SK-N-SH treated with all-trans-retinoic acid at 6 μM for 48 hours (cell line): ENCODE data around the gene PRDM7.

Experiments
- ARNTL ChIP-seq: fragments of 450-650 bp; formaldehyde crosslinking; IDR thresholded peaks from 2 replicates; pipeline ENCODE4 v1.5.0; 2020; ENCODE audit warnings: low read depth, mild to moderate bottlenecking, moderate library complexity, borderline replicate concordance
- ESRRG ChIP-seq: fragments of 250-450 bp; sonication (Bioruptor Pico); IDR thresholded peaks from 2 replicates; pipeline ENCODE4 v1.6.1; 2021; ENCODE audit warnings: mild to moderate bottlenecking
- POU6F1 ChIP-seq: fragments of 250-450 bp; sonication (Bioruptor Pico); IDR thresholded peaks from 2 replicates; pipeline ENCODE4 v1.8.0; 2021; ENCODE audit warnings: low read depth, mild to moderate bottlenecking, moderate library complexity, borderline replicate concordance
- RARB ChIP-seq: fragments of 250-450 bp; sonication (Bioruptor Pico); IDR thresholded peaks from 2 replicates; pipeline ENCODE4 v1.8.0; 2021; ENCODE audit warnings: mild to moderate bottlenecking, moderate library complexity
- SNAI2 ChIP-seq: fragments of 250-450 bp; sonication (Bioruptor Pico); IDR thresholded peaks from 2 replicates; pipeline ENCODE4 v1.5.0; 2020; ENCODE audit warnings: mild to moderate bottlenecking, moderate library complexity
- TCF4 ChIP-seq: fragments of 250-450 bp; sonication (Bioruptor Pico); IDR thresholded peaks from 2 replicates; pipeline ENCODE4 v1.8.0; 2021; ENCODE audit warnings: mild to moderate bottlenecking, moderate library complexity, borderline replicate concordance
- TOX ChIP-seq: fragments of 250-450 bp; sonication (Bioruptor Pico); IDR thresholded peaks from 2 replicates; pipeline ENCODE4 v1.8.0; 2021; ENCODE audit warnings: mild to moderate bottlenecking, moderate library complexity, borderline replicate concordance
- ZFP3 ChIP-seq: fragments of 250-450 bp; sonication (Bioruptor Pico); IDR thresholded peaks from 2 replicates; pipeline ENCODE4 v1.5.0; 2020; ENCODE audit warnings: mild to moderate bottlenecking, moderate library complexity
- ZFP30 ChIP-seq: fragments of 450-650 bp; formaldehyde crosslinking; IDR thresholded peaks from 2 replicates; pipeline ENCODE4 v1.5.0; 2022; ENCODE audit warnings: mild to moderate bottlenecking, moderate library complexity
- ZNF565 ChIP-seq: fragments of 450-650 bp; formaldehyde crosslinking; conservative IDR thresholded peaks from 2 replicates; pipeline ENCODE4 v1.5.0; 2020; ENCODE audit warnings: low read depth, mild to moderate bottlenecking, moderate library complexity
- ZNF70 ChIP-seq: fragments of 450-650 bp; formaldehyde crosslinking; IDR thresholded peaks from 2 replicates; pipeline ENCODE4 v1.5.0; 2020; ENCODE audit warnings: mild to moderate bottlenecking, moderate library complexity
- TF ChIP-seq, protein P1 (sequence below): fragments of 250-450 bp; sonication (Bioruptor Pico); IDR thresholded peaks from 2 replicates; pipeline ENCODE4 v1.8.0; 2020; ENCODE audit warnings: mild to moderate bottlenecking, moderate library complexity, borderline replicate concordance
- TF ChIP-seq, protein P2 (sequence below): fragments of 250-450 bp; sonication (Bioruptor Pico); IDR thresholded peaks from 2 replicates; pipeline ENCODE4 v1.5.0; 2020; ENCODE audit warnings: mild to moderate bottlenecking, moderate library complexity

- TF ChIP-seq ZNF70 (CRISPR knock-in tag) (no peak), ARNTL (CRISPR knock-in tag) (no peak), ESRRG (CRISPR knock-in tag) (no peak), SNAI2 (CRISPR knock-in tag) (no peak), ZNF565 (CRISPR knock-in tag) (no peak), ZFP30 (CRISPR knock-in tag) (no peak), RARB (no peak), TCF4 (CRISPR knock-in tag) (no peak), POU6F1 (CRISPR knock-in tag) (no peak), ZFP3 (CRISPR knock-in tag) (no peak), TOX (CRISPR knock-in tag) (no peak)
- TF ChIP-seq, protein P1, sequence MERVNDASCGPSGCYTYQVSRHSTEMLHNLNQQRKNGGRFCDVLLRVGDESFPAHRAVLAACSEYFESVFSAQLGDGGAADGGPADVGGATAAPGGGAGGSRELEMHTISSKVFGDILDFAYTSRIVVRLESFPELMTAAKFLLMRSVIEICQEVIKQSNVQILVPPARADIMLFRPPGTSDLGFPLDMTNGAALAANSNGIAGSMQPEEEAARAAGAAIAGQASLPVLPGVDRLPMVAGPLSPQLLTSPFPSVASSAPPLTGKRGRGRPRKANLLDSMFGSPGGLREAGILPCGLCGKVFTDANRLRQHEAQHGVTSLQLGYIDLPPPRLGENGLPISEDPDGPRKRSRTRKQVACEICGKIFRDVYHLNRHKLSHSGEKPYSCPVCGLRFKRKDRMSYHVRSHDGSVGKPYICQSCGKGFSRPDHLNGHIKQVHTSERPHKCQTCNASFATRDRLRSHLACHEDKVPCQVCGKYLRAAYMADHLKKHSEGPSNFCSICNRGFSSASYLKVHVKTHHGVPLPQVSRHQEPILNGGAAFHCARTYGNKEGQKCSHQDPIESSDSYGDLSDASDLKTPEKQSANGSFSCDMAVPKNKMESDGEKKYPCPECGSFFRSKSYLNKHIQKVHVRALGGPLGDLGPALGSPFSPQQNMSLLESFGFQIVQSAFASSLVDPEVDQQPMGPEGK (CRISPR knock-in tag), result no peak
- TF ChIP-seq, protein P2, sequence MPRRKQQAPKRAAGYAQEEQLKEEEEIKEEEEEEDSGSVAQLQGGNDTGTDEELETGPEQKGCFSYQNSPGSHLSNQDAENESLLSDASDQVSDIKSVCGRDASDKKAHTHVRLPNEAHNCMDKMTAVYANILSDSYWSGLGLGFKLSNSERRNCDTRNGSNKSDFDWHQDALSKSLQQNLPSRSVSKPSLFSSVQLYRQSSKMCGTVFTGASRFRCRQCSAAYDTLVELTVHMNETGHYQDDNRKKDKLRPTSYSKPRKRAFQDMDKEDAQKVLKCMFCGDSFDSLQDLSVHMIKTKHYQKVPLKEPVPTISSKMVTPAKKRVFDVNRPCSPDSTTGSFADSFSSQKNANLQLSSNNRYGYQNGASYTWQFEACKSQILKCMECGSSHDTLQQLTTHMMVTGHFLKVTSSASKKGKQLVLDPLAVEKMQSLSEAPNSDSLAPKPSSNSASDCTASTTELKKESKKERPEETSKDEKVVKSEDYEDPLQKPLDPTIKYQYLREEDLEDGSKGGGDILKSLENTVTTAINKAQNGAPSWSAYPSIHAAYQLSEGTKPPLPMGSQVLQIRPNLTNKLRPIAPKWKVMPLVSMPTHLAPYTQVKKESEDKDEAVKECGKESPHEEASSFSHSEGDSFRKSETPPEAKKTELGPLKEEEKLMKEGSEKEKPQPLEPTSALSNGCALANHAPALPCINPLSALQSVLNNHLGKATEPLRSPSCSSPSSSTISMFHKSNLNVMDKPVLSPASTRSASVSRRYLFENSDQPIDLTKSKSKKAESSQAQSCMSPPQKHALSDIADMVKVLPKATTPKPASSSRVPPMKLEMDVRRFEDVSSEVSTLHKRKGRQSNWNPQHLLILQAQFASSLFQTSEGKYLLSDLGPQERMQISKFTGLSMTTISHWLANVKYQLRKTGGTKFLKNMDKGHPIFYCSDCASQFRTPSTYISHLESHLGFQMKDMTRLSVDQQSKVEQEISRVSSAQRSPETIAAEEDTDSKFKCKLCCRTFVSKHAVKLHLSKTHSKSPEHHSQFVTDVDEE, result no peak
These were observed 54.7 kb downstream of the PRDM7 start for GRCh38 chr16:90022209-90023077.
